ENCODE measurements around the gene ERBB4. TPM values are rescaled to one million over a fixed set of nuclear protein-coding genes. Genes with fewer than 3 reads are reported as not detected.
"Not testable (repeated sequence)": the region's sequence is repeated elsewhere in the genome, so short reads cannot be mapped to it uniquely, and the experiment has no call there.

ERBB4 gene
- total RNA-seq, 1 donor from 2014 or later: 22.6 TPM

GRCh38 chr2:211609127-211609526 is 929.5 kb downstream of the ERBB4 start:
- Histone ChIP-seq H3K27ac (no peak overlapping the region), H3K27me3 (no peaks in the 10 kb centered on the region), H3K36me3 (no peaks in the 10 kb centered on the region), H3K4me1 (no peaks in the 10 kb centered on the region), H3K4me3 (no peak overlapping the region), H3K9me3 (no peaks in the 10 kb centered on the region)
- DNase-seq (no peak), ATAC-seq (no peak)
- no peak for TF ChIP-seq CTCF (IDR thresholded peaks at IDR 0.05)
- intact Hi-C loops (cut with DNase I): no loop called here

DNA sequence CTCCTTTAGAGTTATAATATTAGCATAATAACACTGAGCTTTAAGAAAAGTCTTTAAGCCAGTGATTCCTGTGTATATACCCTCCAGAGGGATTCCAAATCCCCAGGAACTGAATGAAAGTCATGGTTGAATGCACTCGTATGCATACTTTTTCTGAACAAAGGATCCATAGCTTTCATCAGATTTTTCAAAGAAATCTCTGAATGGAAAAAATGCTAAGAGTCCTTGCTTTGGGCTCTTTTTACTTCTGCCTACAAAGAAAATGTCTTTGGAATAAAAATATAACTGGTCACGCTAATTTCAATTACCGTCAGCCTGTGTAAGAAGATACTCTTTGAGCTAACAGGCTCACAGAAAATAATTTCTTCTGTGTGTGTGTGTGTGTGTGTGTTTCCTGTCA is 939.5 kb downstream of the ERBB4 start:
- intact Hi-C loops (cut with DNase I): no loop called here
- ATAC-seq (no peak), DNase-seq (no peak)
- no peaks in the 10 kb centered on the region for H3K27me3 ChIP-seq
- no peaks in the 10 kb centered on the region for H3K4me1 ChIP-seq
- no peaks in the 10 kb centered on the region for H3K36me3 ChIP-seq
- TF ChIP-seq CTCF (IDR thresholded peaks at IDR 0.05): no peak
- no peak overlapping the region for H3K27ac ChIP-seq
- H3K9me3 ChIP-seq: no peaks in the 10 kb centered on the region
- no peak overlapping the region for H3K4me3 ChIP-seq

DNA sequence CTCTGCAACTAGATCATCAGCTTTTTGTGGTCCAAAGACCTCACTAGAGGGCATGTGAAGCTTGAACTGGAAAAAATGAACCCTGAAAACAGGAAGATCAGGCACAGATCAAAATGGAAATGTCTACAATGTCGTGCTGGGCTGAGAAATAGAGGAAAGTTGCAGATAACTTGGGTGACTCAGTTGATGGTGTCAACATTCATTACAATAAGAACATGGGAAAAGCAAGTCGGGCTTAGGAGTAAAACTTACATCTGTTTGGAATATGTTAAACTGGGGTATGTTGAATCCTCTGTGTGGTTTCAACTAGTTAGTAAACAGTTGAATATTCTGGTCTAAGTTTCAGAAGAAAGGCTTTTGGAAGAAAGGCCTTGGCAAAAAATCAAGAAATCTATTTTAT is 940.4 kb downstream of the ERBB4 start:
- no peaks in the 10 kb centered on the region for H3K4me1 ChIP-seq
- H3K36me3 ChIP-seq: no peaks in the 10 kb centered on the region
- H3K27me3 ChIP-seq: no peaks in the 10 kb centered on the region
- ATAC-seq (no peak), DNase-seq (no peak)
- H3K27ac ChIP-seq: no peak overlapping the region
- intact Hi-C loops (cut with DNase I): no loop called here
- no peak for TF ChIP-seq CTCF (IDR thresholded peaks at IDR 0.05)
- no peak overlapping the region for H3K4me3 ChIP-seq
- no peaks in the 10 kb centered on the region for H3K9me3 ChIP-seq

DNA sequence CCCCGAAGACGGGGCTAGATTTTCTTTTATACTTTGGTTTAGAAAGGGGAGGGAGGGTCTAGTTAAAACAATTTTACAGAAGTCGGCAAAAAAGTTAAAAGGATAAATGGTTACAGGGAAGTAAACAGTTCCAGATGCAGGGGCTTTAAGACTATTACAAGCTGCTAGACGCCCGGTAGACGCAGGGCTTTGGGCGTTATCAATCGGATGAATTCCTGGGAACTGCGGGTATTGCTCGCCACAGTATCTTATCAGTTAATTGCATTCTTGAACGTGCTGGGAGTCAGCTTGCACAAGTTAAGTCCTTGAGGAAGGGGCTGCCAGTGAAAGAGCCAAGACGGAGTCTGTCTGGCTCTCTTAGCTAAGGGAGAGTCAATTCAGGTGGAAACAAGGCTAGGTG is 946.6 kb downstream of the ERBB4 start:
- not testable (repeated sequence) for ATAC-seq

GRCh38 chr2:211591426-211591825 is 947.2 kb downstream of the ERBB4 start:
- intact Hi-C loops (cut with DNase I): no loop called here

More for the DNA sequence above, 946.6 kb downstream of the ERBB4 start:
- H3K36me3 ChIP-seq; H3K27me3 ChIP-seq; intact Hi-C loops (cut with DNase I); DNase-seq; H3K4me3 ChIP-seq; H3K9me3 ChIP-seq; H3K4me1 ChIP-seq; H3K27ac ChIP-seq: not testable (repeated sequence)

GRCh38 chr2:211568439-211568838 is 970.2 kb downstream of the ERBB4 start:
- ATAC-seq (no peak), DNase-seq (no peak)
- Histone ChIP-seq H3K9me3 (no peaks in the 10 kb centered on the region), H3K4me1 (no peaks in the 10 kb centered on the region), H3K27me3 (no peaks in the 10 kb centered on the region), H3K27ac (no peak overlapping the region), H3K4me3 (no peak overlapping the region), H3K36me3 (no peaks in the 10 kb centered on the region)
- TF ChIP-seq CTCF (IDR thresholded peaks at IDR 0.05): no peak
- intact Hi-C loops (cut with DNase I): no loop called here

More at GRCh38 chr2:211591426-211591825, 947.2 kb downstream of the ERBB4 start:
- no peak for TF ChIP-seq CTCF (IDR thresholded peaks at IDR 0.05)
- no peak overlapping the region for H3K4me3 ChIP-seq
- no peaks in the 10 kb centered on the region for H3K36me3 ChIP-seq
- no peaks in the 10 kb centered on the region for H3K27me3 ChIP-seq
- H3K27ac ChIP-seq: no peak overlapping the region
- no peaks in the 10 kb centered on the region for H3K9me3 ChIP-seq
- DNase-seq: no peak
- no peak for ATAC-seq
- no peaks in the 10 kb centered on the region for H3K4me1 ChIP-seq

Measured in upper lobe of right lung (tissue), 1 donor.